NK-92 treated with Interleukin-12 subunit alpha and Interleukin-12 subunit beta, amount 100 ng/mL, for 24 hours (cell line): ENCODE results near the gene NOSTRIN.
"Not testable (repeated sequence)": the region's sequence is repeated elsewhere in the genome, so short reads cannot be mapped to it uniquely, and the experiment has no call there.

ENCODE experiments used
- DNase-seq: peaks from one replicate; lab custom pipeline; 2025; lab: John Stamatoyannopoulos, UW

The NOSTRIN gene

GRCh38 chr2:168790226-168790902, 12.1 kb upstream of the NOSTRIN start:
- DNase-seq = no peak

- not testable (repeated sequence) for DNase-seq
Observed at GRCh38 chr2:168791140-168791539, 11.3 kb upstream of the NOSTRIN start.

GRCh38 chr2:168793596-168793995, 8.8 kb upstream of the NOSTRIN start:
- no peak for DNase-seq

- DNase-seq = no peak
Observed at GRCh38 chr2:168794968-168795367, 7.5 kb upstream of the NOSTRIN start.

GRCh38 chr2:168796090-168796577, 6.3 kb upstream of the NOSTRIN start:
- no peak for DNase-seq

GRCh38 chr2:168796583-168797285, 5.7 kb upstream of the NOSTRIN start:
- no peak for DNase-seq

- no peak for DNase-seq
Observed at GRCh38 chr2:168797286-168797655, 5.2 kb upstream of the NOSTRIN start.

- DNase-seq = no peak
Observed at GRCh38 chr2:168798076-168798887, 4.2 kb upstream of the NOSTRIN start.

GRCh38 chr2:168798888-168799410, 3.5 kb upstream of the NOSTRIN start:
- no peak for DNase-seq

- DNase-seq = no peak
Observed at GRCh38 chr2:168801471-168801870, 966 bp upstream of the NOSTRIN start.

GRCh38 chr2:168802859-168803725, 655 bp downstream of the NOSTRIN start:
- DNase-seq = no peak

GRCh38 chr2:168804214-168804613, 1.8 kb downstream of the NOSTRIN start:
- DNase-seq = no peak

- DNase-seq = no peak
Observed at GRCh38 chr2:168805615-168806014, 3.2 kb downstream of the NOSTRIN start.

- no peak for DNase-seq
Observed at GRCh38 chr2:168809537-168809936, 7.1 kb downstream of the NOSTRIN start.

GRCh38 chr2:168810235-168810634, 7.8 kb downstream of the NOSTRIN start:
- DNase-seq = no peak

- no peak for DNase-seq
Observed at GRCh38 chr2:168811696-168812095, 9.3 kb downstream of the NOSTRIN start.

GRCh38 chr2:168814046-168814445, 11.6 kb downstream of the NOSTRIN start:
- DNase-seq = no peak

- DNase-seq = no peak
Observed at GRCh38 chr2:168814939-168815907, 12.8 kb downstream of the NOSTRIN start.

- no peak for DNase-seq
Observed at GRCh38 chr2:168816369-168816768, 13.9 kb downstream of the NOSTRIN start.

- DNase-seq = no peak
Observed at GRCh38 chr2:168819050-168819715, 16.7 kb downstream of the NOSTRIN start.
